HepG2 (cell line): ENCODE measurements around the gene ATP7B. TPM values are rescaled to one million over a fixed set of nuclear protein-coding genes. Genes with fewer than 3 reads are reported as not detected.

Experiments used
- ATF6 ChIP-seq: sonication (generic); formaldehyde crosslinking; conservative IDR thresholded peaks from 2 replicates; pipeline ENCODE4 v1.4.0; 2020; ENCODE audit warnings: missing genetic modification reagents
- FLYWCH1 ChIP-seq: sonication (generic); formaldehyde crosslinking; IDR thresholded peaks from 2 replicates; pipeline ENCODE4 v1.8.1; 2023; ENCODE audit warnings: mild to moderate bottlenecking, missing genetic modification reagents
- HMG20B ChIP-seq: conservative IDR thresholded peaks from 2 replicates; pipeline ENCODE4 v1.6.1; 2016; ENCODE audit warnings: missing genetic modification reagents, missing compliant biosample characterization
- HMGXB3 ChIP-seq: sonication (generic); formaldehyde crosslinking; IDR thresholded peaks from 2 replicates; pipeline ENCODE4 v1.4.0; 2020; ENCODE audit warnings: missing genetic modification reagents, borderline replicate concordance
- MNT ChIP-seq: fragments of 450-650 bp; IDR thresholded peaks from 2 replicates; pipeline ENCODE4 v1.6.1; 2016
- PRMT3 ChIP-seq: sonication (generic); formaldehyde crosslinking; IDR thresholded peaks from 2 replicates; pipeline ENCODE4 v1.8.1; 2022; ENCODE audit warnings: low read depth, mild to moderate bottlenecking, moderate library complexity, missing genetic modification reagents, borderline replicate concordance
- RFXANK ChIP-seq: IDR thresholded peaks from 2 replicates; pipeline ENCODE4 v1.6.1; 2016
- SMAD9 ChIP-seq: sonication (generic); formaldehyde crosslinking; IDR thresholded peaks from 2 replicates; pipeline ENCODE4 v1.5.1; 2020; ENCODE audit warnings: mild to moderate bottlenecking, missing genetic modification reagents
- SP4 ChIP-seq: sonication (generic); formaldehyde crosslinking; IDR thresholded peaks from 2 replicates; pipeline ENCODE4 v1.8.1; 2023; ENCODE audit warnings: mild to moderate bottlenecking, missing genetic modification reagents
- ZBTB26 ChIP-seq: IDR thresholded peaks from 2 replicates; pipeline ENCODE4 v1.6.1; 2016; ENCODE audit warnings: missing compliant biosample characterization, missing genetic modification reagents, borderline replicate concordance
- ZNF251 ChIP-seq: sonication (generic); formaldehyde crosslinking; IDR thresholded peaks from 2 replicates; pipeline ENCODE4 v1.9.0; 2021; ENCODE audit warnings: mild to moderate bottlenecking, missing genetic modification reagents
- ZNF547 ChIP-seq: sonication (generic); formaldehyde crosslinking; IDR thresholded peaks from 2 replicates; pipeline ENCODE4 v1.5.1; 2020; ENCODE audit warnings: mild to moderate bottlenecking, missing genetic modification reagents
- ZNF691 ChIP-seq: sonication (generic); formaldehyde crosslinking; IDR thresholded peaks from 2 replicates; pipeline ENCODE4 v1.4.0; 2020; ENCODE audit warnings: missing genetic modification reagents, low read depth, mild to moderate bottlenecking, borderline replicate concordance
- ZNF7 ChIP-seq: IDR thresholded peaks from 2 replicates; pipeline ENCODE4 v1.6.1; 2016; ENCODE audit warnings: missing biosample characterization, missing genetic modification reagents
- ZNF737 ChIP-seq: sonication (generic); formaldehyde crosslinking; IDR thresholded peaks from 2 replicates; pipeline ENCODE4 v1.5.0; 2020; ENCODE audit warnings: missing genetic modification reagents, mild to moderate bottlenecking, borderline replicate concordance
- ZNF749 ChIP-seq: sonication (generic); formaldehyde crosslinking; IDR thresholded peaks from 2 replicates; pipeline ENCODE4 v1.8.0; 2022; ENCODE audit warnings: mild to moderate bottlenecking, missing genetic modification reagents, moderate library complexity, borderline replicate concordance
- ZNF777 ChIP-seq: sonication (generic); formaldehyde crosslinking; IDR thresholded peaks from 2 replicates; pipeline ENCODE4 v1.4.0; 2020; ENCODE audit warnings: missing genetic modification reagents
- polyA plus RNA-seq, 8 experiments: library from polyadenylated mRNA; depleted of rRNA in 3 of 8; stranded (reverse) in 7 of 8; unstranded in 1 of 8; fragments of >200 nt; fragmentation: Illumina TruSeq in 4 of 8; extraction: Trizol in 4 of 8; gene quantifications; 2 replicates each; pipeline versions ENCODE4 v1.2.1 to v1.2.3, GENCODE V29; 2011 to 2016; ENCODE audit warnings: low read depth in 4 of 8, missing spikeins in 1 of 8, mixed read lengths in 1 of 8; ENCODE audit not compliant: insufficient read depth in 1 of 8
- total RNA-seq, 5 experiments: library from RNA; depleted of rRNA; stranded (reverse); fragments of >200 nt; fragmentation: Illumina TruSeq; extraction: Trizol; gene quantifications; 2 replicates each; pipeline ENCODE4 v1.2.3, GENCODE V29; 2016; ENCODE audit warnings: low read depth in 1 of 5

Gene ATP7B
- total and polyA plus RNA-seq, 2 of the 13 experiments (the other 11 are each of a cell fraction or from before 2014, with no cell fraction given), result 31.8 to 57.4 TPM

- no peak for TF ChIP-seq FLYWCH1 (CRISPR knock-in tag)
- no peak for TF ChIP-seq ZNF691 (CRISPR knock-in tag)
- TF ChIP-seq ZNF737 (CRISPR knock-in tag), result no peak
- TF ChIP-seq PRMT3 (CRISPR knock-in tag), result no peak
- TF ChIP-seq SP4 (CRISPR knock-in tag), result 0 out of 2 replicates have a peak, but pooled peaks have one; percentile 34
- TF ChIP-seq ZNF777 (CRISPR knock-in tag), result no peak
- no peak for TF ChIP-seq ZNF7
- no peak for TF ChIP-seq HMGXB3 (CRISPR knock-in tag)
- TF ChIP-seq SMAD9 (CRISPR knock-in tag), result no peak
- peak; percentile 55; the same call in 1 of the 2 replicates for TF ChIP-seq ZNF749 (CRISPR knock-in tag)
- TF ChIP-seq ZBTB26 (CRISPR knock-in tag), result 0 out of 2 replicates have a peak, but pooled peaks have one; percentile 29
- peak; percentile 57; the same call in 1 of the 2 replicates for TF ChIP-seq RFXANK (CRISPR knock-in tag)
- TF ChIP-seq ATF6 (CRISPR knock-in tag), result no peak
- no peak for TF ChIP-seq ZNF251
- peak; percentile 87 for TF ChIP-seq HMG20B (CRISPR knock-in tag)
- peak; percentile 37; the same call in 1 of the 2 replicates for TF ChIP-seq ZNF547
- peak; percentile 41; the same call in 1 of the 2 replicates for TF ChIP-seq MNT
Observed at GRCh38 chr13:51997641-51998330, 13.5 kb downstream of the ATP7B start (continued).
